Measurements from ENCODE around the gene C16orf95.

The C16orf95 gene

DNA sequence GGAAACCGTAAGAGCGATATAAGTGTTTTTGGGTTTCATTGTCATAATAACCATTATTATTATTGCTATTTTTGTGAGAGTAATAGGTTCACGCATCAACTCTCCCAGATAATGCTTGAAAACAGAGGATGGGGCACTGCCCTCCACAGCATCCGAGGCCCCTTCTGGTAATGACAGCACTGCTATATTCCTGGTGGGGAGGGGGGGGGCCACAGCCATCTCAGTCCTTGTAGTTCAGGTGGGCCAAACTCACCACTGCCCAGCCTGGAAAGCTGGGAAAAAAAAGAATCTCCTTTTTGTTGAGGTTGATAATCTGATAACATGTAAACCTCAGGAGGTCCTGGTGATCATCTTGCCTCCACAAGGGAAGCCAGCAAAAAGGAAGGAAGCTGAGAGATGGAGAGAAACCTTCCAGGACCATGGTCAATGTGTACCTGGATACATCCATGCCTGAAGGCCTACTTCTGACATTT lies 706 bp downstream of the C16orf95 start:
- no peak for DNase-seq (ENCODE audit: low spot score)

GRCh38 chr16:87314990-87315420 lies 2.2 kb downstream of the C16orf95 start:
- no peak for DNase-seq (ENCODE audit: low spot score)

DNA sequence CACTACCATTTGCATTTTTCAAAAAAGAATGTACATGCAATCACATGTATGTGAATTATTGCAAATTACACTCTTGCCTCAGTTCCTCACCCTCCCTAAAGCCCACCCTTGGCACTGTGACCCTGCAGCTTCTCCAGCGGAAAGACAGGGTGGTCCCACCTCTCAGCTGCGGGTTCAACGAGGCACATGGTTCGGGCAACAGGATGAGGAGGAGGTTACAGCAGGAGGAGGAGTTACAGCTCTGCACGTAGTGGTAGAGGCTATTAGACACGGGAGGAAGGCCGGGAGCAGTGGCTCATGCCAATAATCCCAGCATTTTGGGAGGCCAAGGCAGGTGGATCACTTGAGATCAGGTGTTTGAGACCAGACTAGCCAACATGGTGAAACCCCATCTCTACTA lies 5.2 kb downstream of the C16orf95 start:
- DNase-seq (ENCODE audit: low spot score): no peak

DNA sequence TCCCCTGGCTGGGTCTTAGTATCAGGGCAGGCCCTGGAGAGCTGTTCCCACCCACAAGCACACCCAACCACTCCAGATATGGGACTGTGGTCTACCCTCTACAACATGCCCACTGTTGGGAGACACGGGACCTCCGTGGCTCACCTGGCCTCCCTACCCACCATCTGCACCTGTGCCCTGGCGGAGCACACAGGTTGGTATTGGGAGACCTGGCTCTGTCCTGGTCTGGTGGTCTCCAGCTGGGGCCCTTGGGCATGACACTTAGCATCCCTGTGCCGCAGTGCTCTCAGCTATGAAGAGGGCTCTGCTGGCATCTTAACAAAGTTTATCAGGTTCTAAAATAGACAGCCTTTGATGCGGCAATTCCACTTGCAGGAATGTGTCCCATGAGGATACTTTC lies 5.8 kb downstream of the C16orf95 start:
- no peak for DNase-seq (ENCODE audit: low spot score)

DNA sequence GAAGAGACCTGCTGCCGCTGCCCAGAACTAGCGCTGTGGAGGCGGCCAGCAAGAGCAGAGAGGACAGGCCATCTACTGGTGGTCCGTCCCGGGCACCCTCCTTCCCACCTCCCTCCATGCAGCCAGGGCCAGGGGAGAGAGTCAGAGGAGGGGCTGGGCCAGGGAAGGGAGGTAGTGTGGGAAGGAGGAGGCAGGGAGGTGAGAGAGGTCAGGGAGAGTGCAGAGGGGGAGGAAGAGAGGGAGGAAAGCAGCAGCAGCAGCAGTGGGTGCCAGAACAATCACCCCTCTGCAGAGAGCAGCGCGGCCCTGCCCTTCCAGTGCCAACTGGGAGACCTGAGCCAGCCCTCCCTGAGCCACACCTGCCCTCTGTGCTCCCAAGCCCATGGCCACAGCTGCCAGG lies 6.6 kb downstream of the C16orf95 start:
- no peak for DNase-seq (ENCODE audit: low spot score)

DNA sequence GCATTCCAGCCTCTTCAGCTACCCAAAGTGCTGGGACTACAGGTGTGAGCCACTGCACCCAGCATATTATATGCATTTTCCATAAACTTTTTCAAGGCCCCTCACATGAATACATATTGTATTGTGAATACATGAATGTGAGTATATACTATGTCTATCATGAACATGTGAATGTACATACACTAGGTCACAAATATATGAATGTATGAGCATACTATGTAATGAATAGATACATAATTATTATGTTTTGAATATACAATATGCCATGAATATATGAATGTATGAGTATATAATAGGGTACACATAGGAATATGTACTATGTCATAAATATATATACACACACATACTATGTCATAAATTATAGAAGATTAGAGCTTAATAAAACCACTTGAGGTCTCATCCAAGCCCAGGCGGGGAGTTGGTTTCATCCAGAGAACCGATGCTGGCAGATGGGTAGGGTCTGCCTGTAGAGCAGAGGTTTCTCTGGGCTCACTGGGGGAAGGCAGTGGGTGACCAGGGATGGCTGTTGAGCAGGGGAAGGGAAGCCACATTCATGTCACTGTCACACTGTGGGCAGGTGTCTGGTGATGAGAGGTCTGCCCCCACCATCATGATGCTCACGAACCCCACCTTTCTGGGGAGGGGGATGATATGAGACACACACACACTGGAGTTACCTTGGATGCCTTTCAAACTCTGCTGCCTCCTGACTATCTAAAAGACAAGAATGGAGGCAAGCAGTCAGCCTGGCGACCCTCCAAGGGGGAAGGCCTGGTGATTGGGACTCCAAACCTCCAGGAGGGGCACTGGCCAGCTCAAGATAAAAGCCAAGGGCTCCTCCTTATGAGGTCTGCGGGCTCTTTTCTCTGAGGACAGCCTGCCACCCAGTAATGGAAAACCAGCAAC lies 7.3 kb downstream of the C16orf95 start:
- DNase-seq (ENCODE audit: low spot score): no peak

DNA sequence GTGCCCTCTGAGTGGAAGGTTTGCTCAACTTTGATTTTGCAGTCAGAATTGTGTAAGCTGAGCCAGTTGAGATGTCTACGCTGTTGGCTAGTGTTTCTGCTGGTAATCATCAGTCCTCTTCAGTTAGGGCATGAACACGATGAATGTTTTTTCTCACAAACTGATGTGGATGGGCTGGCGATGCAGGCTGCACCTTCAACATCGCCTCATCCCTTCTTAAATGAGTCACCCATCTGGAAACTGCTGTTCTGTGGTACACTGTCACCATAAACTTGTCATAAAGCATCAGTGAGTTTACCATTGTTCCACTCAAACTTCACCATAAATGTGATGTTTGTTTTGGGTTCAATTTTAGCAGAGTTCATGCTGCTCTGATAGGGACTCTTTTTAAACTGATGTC lies 8.4 kb downstream of the C16orf95 start:
- DNase-seq (ENCODE audit: low spot score): no peak

GRCh38 chr16:87306516-87306915 lies 10.7 kb downstream of the C16orf95 start:
- DNase-seq (ENCODE audit: low spot score): no peak

- no peak for DNase-seq (ENCODE audit: low spot score)
Measured at GRCh38 chr16:87305505-87306391, 11.4 kb downstream of the C16orf95 start.

GRCh38 chr16:87304951-87305350 lies 12.2 kb downstream of the C16orf95 start:
- no peak for DNase-seq (ENCODE audit: low spot score)

- no peak for DNase-seq (ENCODE audit: low spot score)
Measured at GRCh38 chr16:87303962-87304521, 13.2 kb downstream of the C16orf95 start.

DNA sequence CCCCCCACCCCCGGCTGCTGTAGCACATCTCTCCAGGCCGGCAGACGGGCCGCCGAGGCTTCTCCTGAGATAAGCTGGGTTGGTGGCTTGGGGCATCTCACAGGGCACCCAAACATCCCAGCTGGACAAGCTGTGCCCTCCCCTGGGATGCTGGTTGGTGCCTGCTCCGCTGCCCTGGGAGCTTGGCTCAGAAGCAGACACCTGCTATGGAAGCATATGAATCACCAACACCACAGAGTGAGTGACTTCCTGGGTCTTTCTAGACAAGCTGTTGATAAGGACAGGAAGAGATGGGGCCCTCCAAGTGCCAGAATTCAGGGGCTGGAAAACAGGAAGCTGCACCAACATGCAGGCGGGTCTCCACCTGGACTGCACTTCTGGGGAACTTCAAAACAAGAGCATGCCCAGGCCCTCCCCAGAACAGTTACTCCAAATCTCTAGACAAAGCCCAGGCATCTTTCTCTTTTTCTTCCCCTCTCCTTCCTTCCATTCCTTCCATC lies 13.7 kb downstream of the C16orf95 start:
- no peak for DNase-seq (ENCODE audit: low spot score)

- no peak for DNase-seq (ENCODE audit: low spot score)
Measured at GRCh38 chr16:87298857-87299465, 18.2 kb downstream of the C16orf95 start.

GRCh38 chr16:87297918-87298631 lies 19.1 kb downstream of the C16orf95 start:
- no peak for DNase-seq (ENCODE audit: low spot score)

DNA sequence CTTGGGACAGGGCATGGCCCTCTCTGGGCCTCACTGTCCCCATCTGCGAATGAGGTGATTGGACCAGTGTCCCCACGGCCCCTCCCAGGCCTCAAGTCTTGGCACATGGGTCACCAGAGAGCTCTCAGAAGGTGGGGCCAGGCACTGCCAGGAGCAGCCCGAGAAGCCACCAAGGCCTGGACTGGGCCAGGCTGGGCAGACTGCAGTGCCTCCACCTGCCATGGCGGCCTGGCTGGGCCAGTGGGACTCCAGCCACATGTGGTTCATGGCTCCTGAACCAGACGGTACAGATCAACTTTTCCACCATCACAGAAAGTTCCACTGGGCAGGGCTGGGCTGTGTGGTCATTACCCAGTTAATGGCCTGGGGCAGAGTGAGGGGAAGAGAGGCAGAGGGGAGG lies 19.8 kb downstream of the C16orf95 start:
- DNase-seq (ENCODE audit: low spot score): no peak

DNA sequence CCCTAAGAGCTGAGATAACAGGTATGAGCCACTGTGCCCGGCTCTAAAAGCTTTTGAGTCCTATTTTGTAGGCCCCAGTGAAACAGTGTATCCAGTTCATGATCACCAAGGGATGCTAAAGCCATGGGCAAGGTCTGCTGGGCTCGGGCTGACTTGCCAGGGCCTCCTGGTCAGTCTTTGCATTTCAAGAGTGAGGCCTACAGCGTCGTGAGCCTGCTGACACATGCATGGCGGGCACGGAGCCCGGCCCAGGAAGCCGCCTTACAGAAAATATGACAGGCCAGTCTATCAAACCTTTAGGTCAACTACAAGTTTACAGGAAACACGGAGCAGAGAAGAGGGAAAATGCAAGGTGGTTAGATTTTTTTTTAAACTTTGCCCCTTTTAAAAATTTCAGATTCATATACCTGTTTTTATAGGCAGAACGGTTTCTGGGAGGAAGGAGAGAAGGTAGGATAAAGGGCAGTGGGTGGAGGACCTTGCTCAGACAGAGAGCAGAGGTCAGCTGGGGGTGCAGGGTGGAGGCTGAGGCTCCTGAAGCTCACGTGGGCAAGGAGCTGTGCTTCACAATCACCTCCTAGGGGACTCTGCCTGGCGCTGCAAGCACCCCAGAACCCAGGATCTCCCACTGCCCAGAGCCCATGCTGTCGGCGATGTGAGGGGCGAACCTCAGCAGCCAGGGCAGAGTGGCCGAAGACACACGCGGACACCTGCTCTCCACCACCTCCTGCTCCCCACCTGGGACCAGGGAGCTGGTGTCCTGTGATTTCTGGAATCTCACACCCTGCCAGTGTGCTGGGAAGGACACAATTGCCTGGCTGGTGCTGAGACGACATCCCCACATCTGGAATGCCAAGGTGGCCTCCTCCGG lies 21.3 kb downstream of the C16orf95 start:
- no peak for DNase-seq (ENCODE audit: low spot score)

DNA sequence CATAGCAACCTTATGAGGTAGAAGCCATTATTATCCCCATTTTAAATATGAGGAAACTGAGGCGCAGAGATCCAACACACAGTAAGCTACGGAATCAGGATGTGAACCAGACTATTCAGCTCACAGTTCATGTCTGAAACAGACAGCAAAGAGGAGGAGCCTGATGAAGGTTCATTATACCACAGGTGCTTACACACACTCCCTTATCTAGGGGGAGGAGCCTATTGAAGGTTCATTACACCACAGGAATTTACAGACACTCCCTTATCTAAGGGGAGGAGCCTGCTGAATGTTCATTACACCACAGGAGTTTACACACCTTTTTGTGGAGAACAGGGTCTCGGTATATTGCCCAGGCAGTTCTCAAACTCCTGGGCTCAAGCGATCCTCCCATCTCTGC lies 21.9 kb downstream of the C16orf95 start:
- no peak for DNase-seq (ENCODE audit: low spot score)

DNA sequence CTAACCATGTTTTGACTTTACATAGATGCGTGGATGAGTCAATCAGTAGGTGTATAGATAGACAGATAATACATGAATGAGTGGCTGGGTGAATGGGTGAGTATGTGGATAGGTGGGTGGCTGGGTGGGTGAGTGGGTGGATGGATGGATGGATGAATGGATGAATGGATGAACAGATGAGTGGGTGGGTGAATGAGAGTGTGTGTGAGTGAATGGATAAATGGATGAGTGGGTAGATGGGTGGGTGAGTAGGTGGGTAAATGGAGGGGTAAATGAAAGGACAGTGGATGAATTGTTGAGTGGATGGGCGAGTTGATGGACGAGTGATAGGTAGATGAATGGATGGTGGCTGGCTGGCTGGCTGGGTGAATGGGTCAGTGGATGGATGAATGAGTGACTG lies 23.2 kb downstream of the C16orf95 start:
- DNase-seq (ENCODE audit: low spot score): no peak

GRCh38 chr16:87291944-87292343 lies 25.2 kb downstream of the C16orf95 start:
- DNase-seq (ENCODE audit: low spot score): no peak

DNA sequence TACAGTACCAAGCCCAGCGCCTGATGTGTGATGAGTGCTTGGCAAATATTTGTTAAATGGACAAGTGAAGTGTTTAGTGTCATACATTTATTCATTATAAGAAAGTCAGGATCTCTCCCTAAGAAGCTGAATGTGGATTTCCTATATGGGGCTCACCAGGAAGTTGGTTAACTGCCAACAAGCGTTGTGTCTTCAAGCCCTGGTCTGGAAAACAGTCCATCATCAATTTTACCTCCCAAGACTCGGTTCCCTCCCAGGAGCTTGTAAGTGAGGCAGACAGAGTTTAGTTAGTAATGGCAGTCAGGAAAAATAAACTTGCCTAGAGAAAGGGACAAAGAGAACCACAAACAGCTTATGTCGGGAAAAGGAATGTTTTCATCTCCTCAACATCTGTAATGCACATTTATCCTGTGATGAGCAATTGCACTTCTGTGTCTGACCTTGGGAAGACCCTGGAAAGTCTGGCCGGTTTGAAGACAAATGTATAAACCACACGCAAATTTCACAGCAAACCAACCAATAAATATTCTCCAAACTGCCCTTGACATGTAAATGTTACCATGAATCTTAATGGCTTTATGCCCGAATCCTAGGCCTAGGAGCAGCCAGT lies 28.3 kb downstream of the C16orf95 start:
- DNase-seq (ENCODE audit: low spot score): no peak
